NT2/D1 (cell line): ENCODE measurements around the gene PGPEP1.
A peak's percentile ranks its signal among the peaks of the same experiment; 100 is the strongest.

Source experiments
- DNase-seq: peaks from one replicate; pipeline ENCODE4 v3.0.0-alpha.2; 2011; ENCODE audit warnings: low read depth, low spot score
- H3K27me3 ChIP-seq: 2 replicates; pipeline ENCODE4 v1.6.0; 2011; ENCODE audit warnings: mild to moderate bottlenecking; ENCODE audit not compliant: insufficient read length, insufficient read depth
- H3K36me3 ChIP-seq: 2 replicates; pipeline ENCODE4 v1.6.1; 2011; ENCODE audit warnings: mild to moderate bottlenecking, low read length, mixed read lengths; ENCODE audit not compliant: insufficient read depth, insufficient read length
- H3K4me1 ChIP-seq: 2 replicates; pipeline ENCODE4 v1.5.1; 2011; ENCODE audit not compliant: insufficient read depth, insufficient read length
- H3K4me3 ChIP-seq: 2 replicates; pipeline ENCODE4 v1.5.1; 2011; ENCODE audit warnings: low read depth; ENCODE audit not compliant: insufficient read length
- H3K9ac ChIP-seq: 2 replicates; pipeline ENCODE4 v1.6.0; 2011; ENCODE audit warnings: low read depth; ENCODE audit not compliant: insufficient read length
- H3K9me3 ChIP-seq: 2 replicates; pipeline ENCODE4 v1.5.1; 2011; ENCODE audit warnings: mild to moderate bottlenecking, low read length; ENCODE audit not compliant: insufficient read depth
- SUZ12 ChIP-seq: IDR thresholded peaks from 2 replicates; pipeline ENCODE4 v1.6.1; 2011; ENCODE audit not compliant: insufficient read length, insufficient read depth; ENCODE audit errors: extremely low read depth
- YY1 ChIP-seq: IDR thresholded peaks from 2 replicates; pipeline ENCODE4 v1.6.1; 2011; ENCODE audit not compliant: insufficient read length, insufficient read depth
- ZNF274 ChIP-seq: IDR thresholded peaks from 2 replicates; pipeline ENCODE4 v1.6.1; 2011; ENCODE audit warnings: mild to moderate bottlenecking, low read depth, low read length

PGPEP1 gene, protein sequence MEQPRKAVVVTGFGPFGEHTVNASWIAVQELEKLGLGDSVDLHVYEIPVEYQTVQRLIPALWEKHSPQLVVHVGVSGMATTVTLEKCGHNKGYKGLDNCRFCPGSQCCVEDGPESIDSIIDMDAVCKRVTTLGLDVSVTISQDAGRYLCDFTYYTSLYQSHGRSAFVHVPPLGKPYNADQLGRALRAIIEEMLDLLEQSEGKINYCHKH

DNA sequence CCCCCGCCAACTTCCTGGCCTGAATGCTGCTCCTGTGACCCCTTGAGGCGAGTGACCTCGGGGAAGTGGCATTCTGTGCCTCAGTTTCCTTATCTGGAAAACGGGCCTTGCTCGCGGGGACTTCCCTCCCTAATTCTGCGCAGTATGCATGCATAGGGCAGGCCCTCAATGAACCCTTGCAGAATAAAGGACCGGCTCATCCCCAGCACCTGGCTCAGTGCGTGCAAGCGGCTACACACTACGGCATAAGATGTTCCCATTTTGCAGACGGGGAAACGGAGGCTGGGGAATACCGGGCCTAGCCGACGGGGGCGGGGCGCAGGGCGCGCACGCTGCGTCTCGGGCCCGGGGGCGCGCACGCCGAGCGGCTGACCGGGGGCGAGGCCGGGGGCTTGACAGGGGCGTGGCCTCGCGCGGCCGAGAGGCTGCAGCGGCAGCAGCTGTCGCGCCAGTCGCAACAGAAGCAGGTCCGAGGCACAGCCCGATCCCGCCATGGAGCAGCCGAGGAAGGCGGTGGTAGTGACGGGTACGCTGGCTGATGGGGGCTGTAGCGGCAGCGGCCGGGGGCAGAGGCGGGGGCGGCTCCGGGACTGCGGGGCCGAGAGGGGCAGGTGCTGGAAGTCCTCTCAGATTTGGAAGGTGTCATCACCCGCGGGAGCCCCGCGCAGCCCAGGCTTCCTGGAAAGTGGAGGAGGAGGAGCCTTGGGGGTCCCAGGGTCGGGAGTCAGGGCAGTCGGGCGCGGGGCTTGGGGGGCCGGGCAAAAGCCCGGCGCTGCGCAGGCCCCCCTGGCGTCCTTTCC lies at the start of gene PGPEP1:
TSS of gene PGPEP1 (plus strand) at position 409 of the 800 bp plus-strand sequence. CDS start at position 493, 84 bp downstream.
- H3K36me3 ChIP-seq = peaks cover 2% of the 10 kb centered on the region
- no peaks in the 10 kb centered on the region for H3K27me3 ChIP-seq
- DNase-seq = no peak
- peak within 1 kb of the TSS; percentile 79 for H3K9ac ChIP-seq
- peak within 1 kb of the TSS; percentile 63 for H3K4me3 ChIP-seq
- TF ChIP-seq SUZ12 (no peak), ZNF274 (no peak), YY1 (no peak)
- H3K9me3 ChIP-seq = no peaks in the 10 kb centered on the region
- H3K4me1 ChIP-seq = peaks cover 17% of the 10 kb centered on the region

DNA sequence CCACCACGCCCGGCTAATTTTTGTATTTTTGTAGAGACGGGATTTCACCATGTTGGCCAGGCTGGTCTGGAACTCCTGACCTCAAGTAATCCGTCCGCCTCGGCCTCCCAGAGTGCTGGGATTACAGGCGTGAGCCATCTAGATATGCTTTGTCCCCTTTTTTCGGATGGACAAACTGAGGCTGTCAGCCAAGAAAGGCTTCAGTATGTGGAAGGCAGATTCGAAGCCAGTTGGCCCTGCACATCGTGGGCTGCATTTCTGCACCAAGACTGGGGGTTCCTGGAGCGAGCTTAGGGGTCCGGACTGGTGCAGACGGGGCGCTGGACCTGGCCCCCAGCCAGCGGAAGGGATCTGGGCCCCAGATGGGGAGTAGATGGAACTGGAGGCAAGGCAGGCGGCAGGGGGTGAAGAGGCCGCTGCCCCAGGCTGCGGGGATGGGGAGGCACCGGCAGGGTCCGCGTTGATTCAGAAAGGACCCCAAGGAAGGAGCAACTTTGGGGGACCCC lies 49.3 kb upstream of the PGPEP1 start:
- Histone ChIP-seq H3K9me3 (no peaks in the 10 kb centered on the region), H3K4me3 (peak overlapping the region; percentile 81), H3K4me1 (peaks cover 32% of the 10 kb centered on the region), H3K36me3 (no peaks in the 10 kb centered on the region), H3K27me3 (no peaks in the 10 kb centered on the region), H3K9ac (peak overlapping the region; percentile 92)
- TF ChIP-seq YY1 = no peak
- TF ChIP-seq ZNF274 = no peak
- no peak for TF ChIP-seq SUZ12
- DNase-seq = no peak

DNA sequence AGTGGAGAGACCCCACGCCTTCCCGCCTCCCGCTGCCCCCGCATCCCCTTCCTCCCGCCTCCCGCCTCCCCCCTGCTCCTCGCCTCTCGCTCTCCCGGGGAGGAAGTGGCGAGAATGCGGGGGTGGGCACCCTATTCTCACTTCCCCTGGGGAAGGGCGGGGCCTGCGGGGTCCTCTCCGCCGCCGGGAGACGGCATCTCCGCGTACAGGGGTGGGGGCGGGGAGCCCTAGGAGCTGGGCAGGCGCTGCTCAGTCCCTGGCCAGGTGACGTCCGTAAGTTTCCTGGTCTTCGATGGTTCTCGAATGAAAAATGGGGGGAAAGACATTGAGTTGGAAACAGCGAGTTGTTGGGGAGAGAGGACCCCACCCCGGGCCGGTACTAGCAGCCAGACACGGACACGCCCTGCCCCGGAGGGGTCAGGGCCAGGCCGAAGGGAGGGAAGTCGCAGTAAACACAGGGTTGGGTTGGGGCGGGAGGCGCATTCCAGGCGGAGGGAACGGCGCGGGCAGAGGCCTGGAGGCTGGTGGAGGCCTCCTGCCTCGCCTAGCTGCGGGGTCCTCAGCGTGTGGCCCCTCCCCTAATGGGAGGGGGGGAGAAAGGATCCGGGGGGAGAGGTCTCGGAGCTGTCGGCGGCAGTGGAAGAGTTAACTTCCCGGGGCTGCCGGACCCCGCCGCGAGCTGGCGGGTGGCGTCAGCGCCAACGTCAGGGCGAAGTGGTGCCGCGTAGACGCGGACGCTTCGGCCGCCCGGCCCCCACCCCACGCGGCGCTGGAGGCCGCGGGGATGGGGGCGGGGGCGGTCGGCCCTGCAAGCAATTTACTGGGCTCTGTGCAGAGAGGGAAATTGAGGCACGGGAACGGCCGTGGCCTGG lies 48.6 kb upstream of the PGPEP1 start:
- peak overlapping the region; percentile 92 for H3K9ac ChIP-seq
- H3K9me3 ChIP-seq = no peaks in the 10 kb centered on the region
- H3K4me1 ChIP-seq = peaks cover 30% of the 10 kb centered on the region
- H3K27me3 ChIP-seq = no peaks in the 10 kb centered on the region
- H3K36me3 ChIP-seq = no peaks in the 10 kb centered on the region
- no peak for DNase-seq
- no peak for TF ChIP-seq SUZ12
- TF ChIP-seq ZNF274 = no peak
- no peak for TF ChIP-seq YY1
- peak overlapping the region; percentile 81 for H3K4me3 ChIP-seq

DNA sequence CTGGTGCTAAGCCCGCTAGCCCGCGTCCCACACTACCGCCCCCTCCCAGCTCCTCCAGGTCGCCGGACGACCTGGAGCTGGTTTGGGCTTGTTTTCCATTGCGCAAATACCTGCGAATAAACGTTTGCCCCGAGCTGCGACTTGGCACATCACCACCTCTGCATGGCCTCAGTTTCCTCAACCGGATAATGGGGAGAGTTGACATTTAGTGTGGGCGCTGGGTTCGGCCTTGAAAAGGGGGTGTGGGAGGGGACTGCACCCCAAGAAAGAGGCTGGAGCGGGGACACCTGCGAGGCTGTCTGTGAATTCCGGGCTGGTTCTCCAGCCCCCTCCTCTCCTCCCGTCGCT lies 48.0 kb upstream of the PGPEP1 start:
- TF ChIP-seq SUZ12 (no peak), YY1 (no peak), ZNF274 (no peak)
- H3K9ac ChIP-seq = peak overlapping the region; percentile 92
- H3K27me3 ChIP-seq = no peaks in the 10 kb centered on the region
- no peak for DNase-seq
- no peaks in the 10 kb centered on the region for H3K9me3 ChIP-seq
- peak overlapping the region; percentile 81 for H3K4me3 ChIP-seq
- H3K4me1 ChIP-seq = peaks cover 26% of the 10 kb centered on the region
- H3K36me3 ChIP-seq = no peaks in the 10 kb centered on the region

DNA sequence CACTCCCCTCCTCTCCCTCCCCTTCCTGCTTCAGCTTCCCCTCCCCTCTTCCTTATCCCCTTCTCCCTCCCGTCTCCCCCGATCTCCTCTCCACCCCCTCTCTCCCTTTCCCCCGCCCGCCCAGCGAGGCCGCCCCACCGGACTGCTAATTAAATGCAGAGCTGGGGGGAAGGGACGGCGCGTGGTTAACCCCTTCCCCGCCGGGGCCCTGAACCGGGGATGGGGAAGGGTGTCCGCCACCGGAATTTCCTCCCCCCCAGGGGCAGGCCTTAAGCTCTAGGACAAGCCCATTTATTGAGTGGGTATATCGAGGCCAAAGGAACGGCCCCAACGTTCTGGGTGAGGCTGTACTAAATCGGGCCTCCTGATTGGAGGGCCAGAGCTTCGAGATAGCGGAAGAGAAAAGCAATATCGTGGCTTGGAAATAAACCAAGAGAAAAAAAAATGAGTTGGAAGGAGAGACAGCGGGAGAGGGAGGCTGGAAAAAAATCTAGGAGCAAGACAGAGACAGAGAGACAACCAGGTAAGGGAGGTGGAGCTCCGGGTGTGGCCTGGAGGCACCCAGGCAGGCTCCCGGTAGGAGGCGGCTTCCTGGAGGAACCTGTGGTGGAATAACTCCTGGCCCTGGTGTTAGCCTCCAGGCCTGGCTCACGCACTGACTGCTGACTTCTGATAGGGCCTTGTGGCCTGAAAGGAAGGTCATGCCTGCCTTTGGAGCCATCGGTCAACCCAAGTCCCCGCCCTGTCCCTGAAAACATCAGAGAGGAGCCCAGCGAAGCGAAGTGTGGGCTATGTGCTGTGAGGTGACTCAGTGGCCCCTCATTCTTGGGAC lies 47.4 kb upstream of the PGPEP1 start:
- Histone ChIP-seq H3K4me3 (peak overlapping the region; percentile 81), H3K4me1 (peaks cover 26% of the 10 kb centered on the region)
- peak; percentile 91 for DNase-seq

DNA sequence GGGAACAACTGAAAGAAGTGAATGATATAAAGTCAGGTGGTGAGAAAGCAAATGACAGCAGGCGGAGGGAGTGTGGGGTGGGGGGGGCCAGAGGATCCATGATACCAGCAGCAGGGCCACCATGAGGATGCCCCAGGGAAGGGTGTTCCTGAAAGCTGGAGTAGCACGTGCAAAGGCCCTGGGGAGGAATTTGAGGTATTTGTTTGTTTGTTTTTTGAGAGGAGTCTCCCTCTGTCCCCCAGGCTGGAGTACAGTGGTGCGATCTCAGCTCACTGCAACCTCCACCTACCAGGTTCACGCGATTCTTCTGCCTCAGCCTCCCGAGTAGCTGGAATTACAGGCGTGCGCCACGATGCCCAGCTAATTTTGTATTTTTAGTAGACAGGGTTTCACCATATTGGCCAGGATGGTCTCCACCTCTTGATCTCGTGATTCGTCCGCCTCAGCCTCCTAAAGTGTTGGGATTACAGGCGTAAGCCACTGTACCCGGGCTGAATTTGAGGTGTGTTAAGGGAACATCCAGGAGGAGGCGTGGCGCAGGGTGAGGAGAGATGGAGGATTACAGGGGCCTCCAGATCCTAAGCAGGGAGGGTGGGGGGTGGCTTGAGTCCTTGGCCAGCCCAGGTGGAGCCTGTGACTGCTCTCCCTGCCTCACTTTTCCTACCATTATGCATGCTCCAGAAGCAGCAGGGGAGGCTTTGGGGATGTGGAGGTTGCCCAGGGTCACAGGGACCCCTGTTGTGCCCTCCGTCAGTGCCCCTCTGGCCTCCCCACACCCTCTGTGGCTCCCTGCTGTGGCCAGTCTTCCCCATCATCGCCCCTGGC lies 46.5 kb upstream of the PGPEP1 start:
- Histone ChIP-seq H3K4me1 (peaks cover 20% of the 10 kb centered on the region), H3K4me3 (peak overlapping the region; percentile 17), H3K9ac (peak overlapping the region; percentile 46)

More for the DNA sequence above, 47.4 kb upstream of the PGPEP1 start:
- Histone ChIP-seq H3K9me3 (no peaks in the 10 kb centered on the region), H3K9ac (peak overlapping the region; percentile 92), H3K27me3 (no peaks in the 10 kb centered on the region), H3K36me3 (no peaks in the 10 kb centered on the region)
- no peak for TF ChIP-seq ZNF274

More for the DNA sequence above, 46.5 kb upstream of the PGPEP1 start:
- TF ChIP-seq ZNF274 (no peak), SUZ12 (no peak), YY1 (no peak)
- Histone ChIP-seq H3K36me3 (no peaks in the 10 kb centered on the region), H3K9me3 (no peaks in the 10 kb centered on the region), H3K27me3 (no peaks in the 10 kb centered on the region)
- DNase-seq = no peak
